Smooth muscle cell (in vitro differentiated cells): ENCODE data around the gene SHISAL1. TPM values are rescaled to one million over a fixed set of nuclear protein-coding genes. Genes with fewer than 3 reads are reported as not detected.

Experiments used
- DNase-seq: peaks from one replicate; lab custom pipeline; 2025; ENCODE audit not compliant: unreplicated experiment; lab: John Stamatoyannopoulos, UW
- H2AFZ ChIP-seq: fragments of 200-600 bp; sonication (generic); 2 replicates; pipeline ENCODE4 v1.6.0; 2016; ENCODE audit warnings: antibody characterized with exemption, low read depth, mild to moderate bottlenecking
- H3F3A ChIP-seq: fragments of 200-600 bp; sonication (generic); 2 replicates; pipeline ENCODE4 v1.6.0; 2017; ENCODE audit warnings: antibody characterized with exemption, low read depth
- H3K27ac ChIP-seq: fragments of 200-600 bp; sonication (generic); 2 replicates; pipeline ENCODE4 v1.5.1; 2016; ENCODE audit warnings: low read depth, mild to moderate bottlenecking
- H3K27me3 ChIP-seq: fragments of 200-600 bp; sonication (generic); 2 replicates; pipeline ENCODE4 v1.6.1; 2016; ENCODE audit warnings: low read depth, mild to moderate bottlenecking
- H3K36me3 ChIP-seq: fragments of 200-600 bp; sonication (generic); 2 replicates; pipeline ENCODE4 v1.5.1; 2016; ENCODE audit warnings: low read depth
- H3K4me1 ChIP-seq: fragments of 200-600 bp; sonication (generic); 2 replicates; pipeline ENCODE4 v1.5.1; 2016; ENCODE audit warnings: low read depth
- H3K4me2 ChIP-seq: fragments of 200-600 bp; sonication (generic); 2 replicates; pipeline ENCODE4 v1.6.0; 2016; ENCODE audit warnings: mild to moderate bottlenecking
- H3K4me3 ChIP-seq: fragments of 200-600 bp; sonication (generic); 2 replicates; pipeline ENCODE4 v1.5.1; 2016; ENCODE audit warnings: mild to moderate bottlenecking
- H3K79me2 ChIP-seq: fragments of 200-600 bp; sonication (generic); 2 replicates; pipeline ENCODE4 v1.6.0; 2016; ENCODE audit warnings: low read depth, mild to moderate bottlenecking
- H3K9ac ChIP-seq: fragments of 200-600 bp; sonication (generic); 2 replicates; pipeline ENCODE4 v1.6.0; 2016; ENCODE audit warnings: low read depth
- H3K9me3 ChIP-seq: fragments of 200-600 bp; sonication (generic); replicated peaks from 2 replicates; pipeline ENCODE4 v1.5.1; 2016; ENCODE audit warnings: low read depth
- H4K20me1 ChIP-seq: fragments of 200-600 bp; sonication (generic); 2 replicates; pipeline ENCODE4 v1.6.0; 2016; ENCODE audit warnings: low read depth
- CTCF ChIP-seq: fragments of 200-600 bp; sonication (generic); IDR thresholded peaks from 2 replicates; pipeline ENCODE4 v1.5.1; 2017; ENCODE audit warnings: borderline replicate concordance, mild to moderate bottlenecking, antibody characterized with exemption; ENCODE audit not compliant: insufficient read depth, poor library complexity, severe bottlenecking
- WGBS: methylation state at CpG from one replicate; pipeline ENCODE4 v1.1.7; 2016; ENCODE audit warnings: low lambda C conversion rate; 5-methylcytosine and 5-hydroxymethylcytosine counted together
- polyA plus RNA-seq: library from polyadenylated mRNA; unstranded; fragments of >200 nt; fragmentation: Nextera tagmentation; extraction: Ambion mirVana; gene quantifications from 2 replicates; pipeline ENCODE4 v1.2.1, GENCODE V29; 2016
- total RNA-seq: library from RNA; depleted of rRNA; stranded (reverse); fragments of >200 nt; gene quantifications from 2 replicates; pipeline ENCODE4 v1.2.3, GENCODE V29; 2014

Gene SHISAL1
- total and polyA plus RNA-seq, 2 experiments from 2014 or later = 0.78 to 1.9 TPM

- Histone ChIP-seq H3K36me3 (no peaks in the 10 kb centered on the region), H3K4me2 (no peak overlapping the region), H3K4me3 (no peak overlapping the region), H3K27me3 (no peaks in the 10 kb centered on the region), H4K20me1 (no peaks in the 10 kb centered on the region), H2AFZ (no peak overlapping the region), H3F3A (no peaks in the 10 kb centered on the region), H3K4me1 (peaks cover 9% of the 10 kb centered on the region), H3K9me3 (no peaks in the 10 kb centered on the region), H3K9ac (no peak overlapping the region), H3K79me2 (no peaks in the 10 kb centered on the region), H3K27ac (no peak overlapping the region)
- DNase-seq = no peak
- 87% methylated on average over 13 of the region's 13 CpGs for WGBS
- no peak for TF ChIP-seq CTCF
Observed at GRCh38 chr22:44353041-44353440, 40.3 kb upstream of the SHISAL1 start.

GRCh38 chr22:44352378-44353035 is 39.8 kb upstream of the SHISAL1 start:
- peak overlapping the region; percentile 24 for H3K27ac ChIP-seq
- H4K20me1 ChIP-seq = no peaks in the 10 kb centered on the region
- no peak overlapping the region for H3K9ac ChIP-seq
- H3K4me1 ChIP-seq = peaks cover 9% of the 10 kb centered on the region
- DNase-seq = no peak
- WGBS = 76% methylated on average over 8 of the region's 10 CpGs
- H3K27me3 ChIP-seq = no peaks in the 10 kb centered on the region
- H3K36me3 ChIP-seq = no peaks in the 10 kb centered on the region
- no peaks in the 10 kb centered on the region for H3K9me3 ChIP-seq
- no peaks in the 10 kb centered on the region for H3F3A ChIP-seq
- H3K4me3 ChIP-seq = no peak overlapping the region
- TF ChIP-seq CTCF = no peak
- peak overlapping the region; percentile 75 for H3K4me2 ChIP-seq
- no peak overlapping the region for H2AFZ ChIP-seq
- H3K79me2 ChIP-seq = no peaks in the 10 kb centered on the region

- Histone ChIP-seq H3K4me3 (no peak overlapping the region), H3K9me3 (no peaks in the 10 kb centered on the region), H2AFZ (no peak overlapping the region), H3K9ac (no peak overlapping the region), H3K36me3 (no peaks in the 10 kb centered on the region), H3K27ac (peak overlapping the region; percentile 24), H4K20me1 (no peaks in the 10 kb centered on the region), H3K79me2 (no peaks in the 10 kb centered on the region), H3K4me2 (peak overlapping the region; percentile 75), H3F3A (no peaks in the 10 kb centered on the region), H3K4me1 (peaks cover 9% of the 10 kb centered on the region), H3K27me3 (no peaks in the 10 kb centered on the region)
- no peak for DNase-seq
- 15% methylated on average over 11 of the region's 11 CpGs for WGBS
- TF ChIP-seq CTCF = no peak
Observed at GRCh38 chr22:44351685-44352377, 39.1 kb upstream of the SHISAL1 start.
